HG03108 (cell line): ENCODE measurements around the gene PIEZO1.
A peak's percentile ranks its signal among the peaks of the same experiment; 100 is the strongest.

Experiments used
- ATAC-seq: cut with Tn5 transposase; IDR thresholded peaks from one replicate; pipeline ENCODE4 v1.9.1; 2021; ENCODE audit warnings: moderate library complexity; ENCODE audit not compliant: unreplicated experiment

The PIEZO1 gene

GRCh38 chr16:88770461-88771293, 14.3 kb downstream of the PIEZO1 start:
- peak; percentile 65 for ATAC-seq

- no peak for ATAC-seq
Observed at GRCh38 chr16:88769617-88770460, 15.2 kb downstream of the PIEZO1 start.

- no peak for ATAC-seq
Observed at GRCh38 chr16:88768071-88768783, 16.8 kb downstream of the PIEZO1 start.

- no peak for ATAC-seq
Observed at GRCh38 chr16:88767546-88768070, 17.4 kb downstream of the PIEZO1 start.

- no peak for ATAC-seq
Observed at GRCh38 chr16:88766975-88767374, 18.0 kb downstream of the PIEZO1 start.

GRCh38 chr16:88764913-88765349, 20.1 kb downstream of the PIEZO1 start:
- no peak for ATAC-seq

GRCh38 chr16:88764080-88764479, 20.9 kb downstream of the PIEZO1 start:
- ATAC-seq = no peak

- ATAC-seq = no peak
Observed at GRCh38 chr16:88763502-88764053, 21.4 kb downstream of the PIEZO1 start.

- ATAC-seq = no peak
Observed at GRCh38 chr16:88762941-88763340, 22.1 kb downstream of the PIEZO1 start.

GRCh38 chr16:88762258-88762870, 22.7 kb downstream of the PIEZO1 start:
- ATAC-seq = no peak

GRCh38 chr16:88761830-88762229, 23.2 kb downstream of the PIEZO1 start:
- ATAC-seq = no peak

GRCh38 chr16:88761143-88761534, 23.9 kb downstream of the PIEZO1 start:
- no peak for ATAC-seq

GRCh38 chr16:88760424-88761142, 24.4 kb downstream of the PIEZO1 start:
- no peak for ATAC-seq

- ATAC-seq = no peak
Observed at GRCh38 chr16:88759976-88760350, 25.1 kb downstream of the PIEZO1 start.

- ATAC-seq = no peak
Observed at GRCh38 chr16:88759245-88759975, 25.6 kb downstream of the PIEZO1 start.

- no peak for ATAC-seq
Observed at GRCh38 chr16:88758944-88759244, 26.1 kb downstream of the PIEZO1 start.

- ATAC-seq = no peak
Observed at GRCh38 chr16:88758227-88758943, 26.6 kb downstream of the PIEZO1 start.

GRCh38 chr16:88755745-88756443, 29.1 kb downstream of the PIEZO1 start:
- ATAC-seq = no peak
